B cell (primary cell): ENCODE data around the gene HOTAIR.

Source experiments
- EZH2 ChIP-seq: IDR thresholded peaks from 2 replicates; pipeline ENCODE4 v1.6.1; 2012; ENCODE audit warnings: borderline replicate concordance, low read depth, mild to moderate bottlenecking, moderate library complexity, low read length; ENCODE audit not compliant: insufficient read depth, poor library complexity, severe bottlenecking
- TF ChIP-seq, protein P1 (sequence below): fragments of 200-600 bp; IDR thresholded peaks from one replicate; pipeline ENCODE4 v1.8.0; 2022; ENCODE audit warnings: antibody characterized with exemption, mild to moderate bottlenecking

DNA sequence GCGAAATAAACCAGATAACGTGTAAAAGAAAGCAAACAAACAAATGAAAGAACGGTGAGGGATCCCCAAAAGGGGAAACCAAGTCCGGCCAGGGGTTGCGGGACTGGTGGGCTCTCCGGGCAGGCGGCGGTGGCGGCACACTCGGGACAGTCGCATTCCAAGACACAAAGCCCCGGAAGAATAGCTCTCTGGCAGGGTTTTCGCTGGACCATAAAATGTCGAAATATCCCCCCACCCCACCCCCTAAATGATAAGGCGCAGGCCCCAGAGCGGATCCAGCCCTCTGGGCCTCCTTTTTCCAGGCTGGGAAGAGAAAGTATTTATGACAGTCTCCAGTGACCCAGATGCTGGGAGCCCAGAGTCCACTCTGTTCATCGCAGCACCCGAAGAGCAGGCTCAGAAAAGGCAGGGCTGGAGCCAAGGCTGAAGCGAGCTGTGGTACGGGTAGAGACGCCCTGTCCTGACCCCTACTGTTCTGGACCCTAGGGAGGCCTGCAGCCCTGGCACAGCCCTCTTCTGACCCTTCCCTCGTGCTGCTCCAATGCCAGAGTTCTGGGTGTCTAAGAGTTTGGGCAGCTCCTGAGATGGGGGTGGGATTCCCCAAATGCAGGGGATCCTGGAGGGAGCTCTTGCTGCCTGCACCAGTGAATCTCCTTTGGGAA, 31.9 kb upstream of the HOTAIR start:
- TF ChIP-seq, protein P1, sequence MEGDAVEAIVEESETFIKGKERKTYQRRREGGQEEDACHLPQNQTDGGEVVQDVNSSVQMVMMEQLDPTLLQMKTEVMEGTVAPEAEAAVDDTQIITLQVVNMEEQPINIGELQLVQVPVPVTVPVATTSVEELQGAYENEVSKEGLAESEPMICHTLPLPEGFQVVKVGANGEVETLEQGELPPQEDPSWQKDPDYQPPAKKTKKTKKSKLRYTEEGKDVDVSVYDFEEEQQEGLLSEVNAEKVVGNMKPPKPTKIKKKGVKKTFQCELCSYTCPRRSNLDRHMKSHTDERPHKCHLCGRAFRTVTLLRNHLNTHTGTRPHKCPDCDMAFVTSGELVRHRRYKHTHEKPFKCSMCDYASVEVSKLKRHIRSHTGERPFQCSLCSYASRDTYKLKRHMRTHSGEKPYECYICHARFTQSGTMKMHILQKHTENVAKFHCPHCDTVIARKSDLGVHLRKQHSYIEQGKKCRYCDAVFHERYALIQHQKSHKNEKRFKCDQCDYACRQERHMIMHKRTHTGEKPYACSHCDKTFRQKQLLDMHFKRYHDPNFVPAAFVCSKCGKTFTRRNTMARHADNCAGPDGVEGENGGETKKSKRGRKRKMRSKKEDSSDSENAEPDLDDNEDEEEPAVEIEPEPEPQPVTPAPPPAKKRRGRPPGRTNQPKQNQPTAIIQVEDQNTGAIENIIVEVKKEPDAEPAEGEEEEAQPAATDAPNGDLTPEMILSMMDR: no peak
- no peak for TF ChIP-seq EZH2
